ENCODE measurements around the gene TRHDE. TPM values are rescaled to one million over a fixed set of nuclear protein-coding genes. Genes with fewer than 3 reads are reported as not detected.
"Not testable (repeated sequence)": the region's sequence is repeated elsewhere in the genome, so short reads cannot be mapped to it uniquely, and the experiment has no call there.

TRHDE gene
- total RNA-seq, 1 experiment from 2014 or later: not detected

DNA sequence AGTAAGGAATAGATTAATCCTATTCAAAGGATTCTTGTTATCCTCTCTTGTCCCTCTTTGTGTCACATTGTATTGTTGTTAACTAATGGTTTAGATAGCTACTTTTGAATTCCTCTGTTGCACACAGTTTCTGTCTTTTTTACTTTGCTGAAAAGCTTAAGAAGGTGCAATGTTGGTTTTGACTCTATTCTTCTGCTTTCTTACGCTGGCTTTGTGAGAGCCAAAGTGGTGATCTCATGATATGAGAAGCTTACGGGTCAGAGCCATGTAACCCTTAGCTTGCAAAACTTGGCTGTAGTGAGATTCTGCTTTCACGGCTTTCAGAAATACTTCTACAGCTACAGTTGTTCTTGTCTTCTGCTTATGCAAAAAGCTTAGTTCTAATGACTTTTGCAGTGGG is 239.7 kb downstream of the TRHDE start:
- no peak for DNase-seq (ENCODE audit: low spot score)

DNA sequence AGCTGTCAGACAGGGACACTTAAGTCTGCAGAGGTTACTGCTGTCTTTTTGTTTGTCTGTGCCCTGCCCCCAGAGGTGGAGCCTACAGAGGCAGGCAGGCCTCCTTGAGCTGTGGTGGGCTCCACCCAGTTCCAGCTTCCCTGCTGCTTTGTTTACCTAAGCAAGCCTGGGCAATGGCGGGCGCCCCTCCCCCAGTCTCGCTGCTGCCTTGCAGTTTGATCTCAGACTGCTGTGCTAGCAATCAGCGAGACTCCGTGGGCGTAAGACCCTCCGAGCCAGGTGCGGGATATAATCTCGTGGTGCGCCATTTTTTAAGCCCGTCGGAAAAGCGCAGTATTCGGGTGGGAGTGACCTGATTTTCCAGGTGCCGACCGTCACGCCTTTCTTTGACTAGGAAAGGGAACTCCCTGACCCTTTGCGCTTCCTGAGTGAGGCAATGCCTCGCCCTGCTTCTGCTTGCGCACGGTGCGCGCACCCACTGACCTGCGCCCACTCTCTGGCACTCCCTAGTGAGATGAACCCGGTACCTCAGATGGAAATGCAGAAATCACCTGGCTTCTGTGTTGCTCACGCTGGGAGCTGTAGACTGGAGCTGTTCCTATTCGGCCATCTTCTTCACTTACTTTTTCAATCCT is 248.0 kb downstream of the TRHDE start:
- not testable (repeated sequence) for DNase-seq (ENCODE audit: low spot score)

DNA sequence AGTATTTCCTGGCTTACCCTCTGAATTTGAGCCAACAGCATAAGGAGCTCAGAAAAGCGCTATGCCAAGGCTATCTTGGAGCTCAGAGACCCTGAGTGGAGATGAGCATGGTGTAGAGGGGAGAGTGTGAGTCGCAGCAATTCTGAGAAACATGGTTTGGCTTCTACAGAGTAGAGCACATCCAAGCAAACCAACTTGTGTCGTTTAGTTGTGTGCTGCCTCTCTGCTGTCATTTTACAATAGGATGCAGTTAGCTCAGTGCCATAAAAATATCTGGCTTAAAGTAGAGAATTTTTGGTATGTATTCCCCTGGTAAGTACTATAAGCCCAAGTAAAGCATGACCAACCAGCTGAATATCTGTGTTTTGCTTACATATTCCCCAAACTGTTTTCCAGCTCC is 249.2 kb downstream of the TRHDE start:
- DNase-seq (ENCODE audit: low spot score): no peak

GRCh38 chr12:72522411-72522810 is 250.2 kb downstream of the TRHDE start:
- DNase-seq (ENCODE audit: low spot score): no peak

GRCh38 chr12:72523754-72524153 is 251.6 kb downstream of the TRHDE start:
- DNase-seq (ENCODE audit: low spot score): no peak

DNA sequence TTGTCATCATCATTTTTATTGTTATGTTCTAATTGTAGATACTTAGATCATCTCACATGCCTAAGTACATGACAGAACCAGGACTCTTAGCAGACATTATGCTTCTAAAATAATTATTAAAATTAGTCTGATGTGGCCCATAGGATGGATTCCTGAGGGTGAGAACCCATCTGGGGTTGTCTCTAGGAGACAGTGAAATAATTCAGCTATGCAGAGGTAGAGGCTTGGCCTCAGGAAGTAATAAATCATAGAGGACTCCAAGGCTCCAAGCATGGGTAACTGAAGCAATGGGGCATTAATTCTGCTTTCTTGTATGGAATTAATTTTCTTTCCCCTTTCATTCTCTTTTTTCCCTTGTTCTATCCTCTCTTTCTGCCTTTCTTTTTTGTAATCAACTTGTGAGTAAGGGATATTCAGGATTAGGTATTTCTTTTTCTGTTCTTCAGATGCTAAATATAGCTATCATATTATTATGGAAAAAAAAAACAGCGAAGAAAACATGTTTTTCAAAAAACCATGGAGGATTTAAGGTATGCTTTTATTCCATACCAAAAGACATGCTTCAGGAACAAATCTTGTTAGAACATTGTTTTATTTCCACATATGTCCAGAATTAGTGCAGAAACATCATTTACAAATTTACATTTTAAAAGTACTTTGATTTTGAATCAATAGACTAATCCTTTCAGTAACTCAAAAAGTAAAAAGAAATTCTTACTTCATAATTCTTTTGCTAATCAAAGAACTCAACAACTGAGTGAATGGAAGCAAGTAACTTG is 263.2 kb downstream of the TRHDE start:
- no peak for DNase-seq (ENCODE audit: low spot score)

DNA sequence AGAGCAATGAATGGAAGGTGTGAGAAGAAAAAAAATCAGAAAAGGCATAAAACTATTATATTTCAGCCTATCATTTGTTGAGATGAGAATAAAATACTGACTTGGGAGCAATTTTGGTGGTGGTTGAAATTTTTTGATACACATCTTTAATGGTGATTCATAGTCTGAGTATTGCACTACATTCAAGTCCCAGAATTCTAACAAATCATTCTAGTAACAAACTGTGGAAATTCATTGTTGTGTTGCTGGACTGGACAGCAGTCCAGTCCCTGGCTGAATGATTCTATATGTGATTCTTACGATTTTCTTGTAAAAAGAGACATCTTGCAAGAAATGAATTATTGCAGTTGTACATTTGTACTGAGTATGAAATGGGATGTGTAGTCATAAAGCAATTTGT is 268.6 kb downstream of the TRHDE start:
- DNase-seq (ENCODE audit: low spot score): no peak

DNA sequence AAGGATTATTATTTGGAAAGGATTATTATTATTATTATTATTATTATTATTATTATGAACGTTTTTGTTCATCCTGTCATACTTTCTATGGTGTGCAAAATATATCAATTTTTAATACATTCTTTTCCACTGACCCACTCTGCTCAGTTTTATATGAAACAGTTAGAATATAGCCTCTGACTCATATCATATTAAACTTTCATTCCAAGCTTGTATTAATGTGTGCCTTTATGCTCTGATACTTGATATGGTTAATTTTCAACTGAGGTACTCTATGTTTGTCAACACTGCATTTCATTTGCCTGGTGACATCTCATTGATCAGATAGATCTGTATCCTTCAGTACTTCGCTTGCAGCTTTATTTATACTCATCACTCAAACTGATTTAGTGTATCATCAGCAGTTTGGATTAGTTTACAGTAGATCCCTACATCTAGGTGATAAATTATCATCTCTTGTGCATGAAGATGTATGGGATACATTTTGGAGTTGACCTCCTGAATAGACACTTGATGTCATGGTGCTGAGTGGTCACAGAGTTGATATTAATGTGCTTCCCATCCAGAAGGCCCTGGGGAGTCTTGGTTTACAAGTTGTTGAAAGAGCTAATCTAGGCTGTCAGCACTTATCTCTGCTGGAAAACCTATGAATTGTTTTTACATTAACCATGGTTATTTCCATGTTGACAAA is 271.8 kb downstream of the TRHDE start:
- no peak for DNase-seq (ENCODE audit: low spot score)

- no peak for DNase-seq (ENCODE audit: low spot score)
Measured at GRCh38 chr12:72546106-72546505, 273.9 kb downstream of the TRHDE start.

DNA sequence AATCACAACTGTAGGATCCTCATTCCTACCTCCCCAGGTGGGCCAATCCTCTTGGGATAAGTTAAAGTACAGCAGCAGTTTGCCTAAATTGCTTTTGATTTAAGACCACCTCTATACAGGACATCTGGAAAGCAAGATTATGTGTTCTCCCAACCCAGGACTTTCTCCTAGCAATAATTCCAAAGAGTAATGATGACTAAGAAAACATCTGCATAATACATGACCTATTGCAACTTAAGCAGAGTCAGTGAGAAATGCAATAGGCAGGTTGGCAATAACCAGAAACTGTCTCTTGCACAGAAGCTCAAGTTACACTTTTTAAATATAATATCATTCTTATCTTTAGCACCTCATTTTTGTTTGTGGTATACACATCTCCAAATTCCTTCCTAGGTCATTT is 275.4 kb downstream of the TRHDE start:
- no peak for DNase-seq (ENCODE audit: low spot score)

GRCh38 chr12:72549184-72549583 is 277.0 kb downstream of the TRHDE start:
- no peak for DNase-seq (ENCODE audit: low spot score)

GRCh38 chr12:72560003-72560769 is 288.0 kb downstream of the TRHDE start:
- DNase-seq (ENCODE audit: low spot score): no peak

DNA sequence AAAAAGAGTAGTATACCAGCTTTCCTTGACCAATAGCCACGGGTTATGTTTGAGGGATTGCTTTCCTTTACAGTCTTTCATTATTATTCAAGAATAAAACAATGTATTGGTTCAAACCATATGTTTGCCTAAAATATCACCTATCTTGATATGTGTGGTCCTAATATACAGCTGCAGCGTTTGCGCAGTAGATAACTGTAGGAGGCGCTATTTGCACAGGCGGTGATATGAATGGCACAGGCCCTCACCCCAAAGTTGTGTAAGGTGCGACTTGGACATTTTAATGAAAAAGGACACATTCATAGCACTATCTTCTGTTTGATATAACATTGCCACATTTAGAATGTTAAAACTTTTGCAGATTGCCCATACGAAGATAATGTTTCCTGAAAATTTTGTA is 298.4 kb downstream of the TRHDE start:
- peak; percentile 63 for DNase-seq (ENCODE audit: low spot score)

DNA sequence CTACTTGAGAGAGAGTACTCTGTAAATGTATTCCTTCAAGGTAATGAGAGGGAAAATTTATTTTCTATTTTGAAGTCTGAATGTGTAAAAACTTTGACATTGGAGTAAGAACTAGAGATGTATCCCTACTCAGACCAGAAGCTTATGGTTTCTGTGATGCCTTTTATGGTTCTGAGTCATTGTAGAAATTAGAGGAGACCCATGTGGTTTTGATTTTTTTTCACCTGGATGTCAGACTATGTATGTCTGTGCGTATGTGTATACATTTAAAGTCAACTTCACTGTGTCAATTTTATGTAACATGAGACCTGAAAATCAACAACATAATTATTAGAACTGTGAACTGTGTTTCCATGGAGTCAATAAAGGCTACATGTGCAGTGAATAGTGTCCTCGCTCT is 302.0 kb downstream of the TRHDE start:
- DNase-seq (ENCODE audit: low spot score): no peak

DNA sequence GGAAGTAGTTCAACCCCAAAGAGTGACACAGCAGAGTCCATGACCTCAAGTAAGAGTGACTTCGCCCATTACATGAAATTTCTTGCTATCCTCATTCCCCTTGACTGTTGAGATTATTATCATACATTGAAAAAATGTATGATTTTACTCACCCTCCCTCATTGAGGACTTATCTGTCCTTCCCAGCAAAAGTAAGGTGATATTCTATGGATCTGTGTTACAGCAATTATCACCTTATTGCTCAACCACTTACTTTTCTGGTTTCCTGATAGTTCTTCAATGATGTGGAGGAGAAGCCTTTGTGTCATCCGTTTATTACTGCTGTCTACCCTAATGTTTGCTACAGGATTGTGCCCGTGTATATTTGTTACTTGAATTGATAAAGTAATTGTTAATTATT is 306.2 kb downstream of the TRHDE start:
- no peak for DNase-seq (ENCODE audit: low spot score)

DNA sequence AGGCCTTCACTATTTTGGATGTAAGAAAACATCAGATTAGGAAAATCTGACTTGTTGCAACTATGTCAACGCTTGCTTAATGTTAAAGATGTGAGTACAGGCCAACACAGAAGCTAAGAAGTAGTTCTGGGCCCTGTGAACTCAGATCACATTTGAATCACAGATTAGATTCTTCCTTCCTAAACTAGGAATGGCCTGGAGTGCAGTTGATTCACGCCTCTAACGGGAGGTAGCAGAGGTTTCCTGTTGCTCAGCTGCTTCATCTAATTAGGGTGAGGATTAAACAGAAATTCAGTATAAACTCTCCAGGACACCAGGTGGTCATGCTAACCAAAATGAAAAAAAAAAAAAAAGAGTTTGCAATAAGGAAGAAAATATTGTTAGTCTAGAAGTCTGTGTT is 314.3 kb downstream of the TRHDE start:
- no peak for DNase-seq (ENCODE audit: low spot score)

- DNase-seq (ENCODE audit: low spot score): no peak
Measured at GRCh38 chr12:72602581-72602980, 330.4 kb downstream of the TRHDE start.

GRCh38 chr12:72605975-72606374 is 333.8 kb downstream of the TRHDE start:
- DNase-seq (ENCODE audit: low spot score): no peak

GRCh38 chr12:72610342-72610741 is 338.2 kb downstream of the TRHDE start:
- no peak for DNase-seq (ENCODE audit: low spot score)

- no peak for DNase-seq (ENCODE audit: low spot score)
Measured at GRCh38 chr12:72610854-72611358, 338.7 kb downstream of the TRHDE start.

GRCh38 chr12:72612171-72612570 is 340.0 kb downstream of the TRHDE start:
- DNase-seq (ENCODE audit: low spot score): no peak

DNA sequence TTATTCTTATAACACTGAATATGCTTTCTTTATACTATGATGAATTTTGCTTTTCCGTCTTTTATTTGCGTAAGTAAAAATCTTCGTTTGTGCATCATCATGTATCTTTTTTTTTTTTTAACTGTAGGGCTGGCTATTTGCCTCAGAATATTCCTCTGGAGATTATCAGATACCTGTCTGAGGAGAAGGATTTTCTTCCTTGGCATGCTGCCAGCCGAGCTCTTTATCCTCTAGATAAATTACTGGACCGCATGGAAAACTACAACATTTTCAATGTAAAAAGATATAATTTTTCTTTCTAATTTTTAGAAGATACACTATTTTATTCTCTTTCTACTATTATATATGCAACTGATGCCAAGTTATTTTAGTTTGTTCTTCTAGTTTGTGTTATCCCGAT is 346.6 kb downstream of the TRHDE start:
- DNase-seq (ENCODE audit: low spot score): no peak

All from HT-29 (cell line).